Astrocyte (in vitro differentiated cells and primary cell): Measurements from ENCODE around the gene HAGHL. TPM values are rescaled to one million over a fixed set of nuclear protein-coding genes. Genes with fewer than 3 reads are reported as not detected.
"Not testable (repeated sequence)": the region's sequence is repeated elsewhere in the genome, so short reads cannot be mapped to it uniquely, and the experiment has no call there.

Experiments used
- DNase-seq: peaks from one replicate; pipeline ENCODE4 v3.0.0-alpha.2; 2010; ENCODE audit warnings: low read depth
- FAIRE-seq: peaks from 2 replicates; lab custom pipeline; 2011; peaks lifted over from hg19 to GRCh38; lab: Jason Lieb, UNC
- H2AFZ ChIP-seq: 2 replicates; pipeline ENCODE4 v1.6.0; 2012; ENCODE audit warnings: low read depth, low read length, inconsistent platforms
- H3K27ac ChIP-seq: 2 replicates; pipeline ENCODE4 v1.5.1; 2011; ENCODE audit warnings: low read depth, low read length, inconsistent platforms
- H3K27me3 ChIP-seq: 2 replicates; pipeline ENCODE4 v1.6.0; 2011; ENCODE audit warnings: low read length, inconsistent platforms; ENCODE audit not compliant: insufficient read depth
- H3K36me3 ChIP-seq: 2 replicates; pipeline ENCODE4 v1.5.1; 2011; ENCODE audit warnings: low read length, inconsistent platforms; ENCODE audit not compliant: insufficient read depth
- H3K4me1 ChIP-seq: 2 replicates; pipeline ENCODE4 v1.5.1; 2011; ENCODE audit warnings: low read length, inconsistent platforms; ENCODE audit not compliant: insufficient read depth
- H3K4me2 ChIP-seq: 2 replicates; pipeline ENCODE4 v1.6.0; 2012; ENCODE audit warnings: low read length, inconsistent platforms
- H3K4me3 ChIP-seq: 2 replicates; pipeline ENCODE4 v1.5.1; 2011; ENCODE audit warnings: low read depth, mild to moderate bottlenecking, low read length, inconsistent platforms; ENCODE audit not compliant: insufficient read depth
- H3K79me2 ChIP-seq: 2 replicates; pipeline ENCODE4 v1.6.0; 2012; ENCODE audit warnings: mild to moderate bottlenecking, low read length, inconsistent platforms; ENCODE audit not compliant: insufficient read depth
- H3K9ac ChIP-seq: 2 replicates; pipeline ENCODE4 v1.6.0; 2012; ENCODE audit warnings: mild to moderate bottlenecking, low read length, inconsistent platforms
- H3K9me3 ChIP-seq: 2 replicates; pipeline ENCODE4 v1.5.1; 2012; ENCODE audit warnings: low read depth, mild to moderate bottlenecking, low read length, inconsistent platforms; ENCODE audit not compliant: insufficient read depth
- H4K20me1 ChIP-seq: 2 replicates; pipeline ENCODE4 v1.6.0; 2012; ENCODE audit warnings: low read length, inconsistent platforms; ENCODE audit not compliant: insufficient read depth
- H3K27ac Mint-ChIP-seq: one replicate; pipeline ENCODE4 v1.8.0; 2021; ENCODE audit warnings: mild to moderate bottlenecking, mixed read lengths; ENCODE audit not compliant: unreplicated experiment
- H3K27me3 Mint-ChIP-seq: one replicate; pipeline ENCODE4 v1.8.0; 2021; ENCODE audit warnings: low read depth, mixed read lengths; ENCODE audit not compliant: unreplicated experiment
- H3K36me3 Mint-ChIP-seq: one replicate; pipeline ENCODE4 v1.8.0; 2021; ENCODE audit warnings: low read depth, mixed read lengths; ENCODE audit not compliant: unreplicated experiment
- H3K4me1 Mint-ChIP-seq: one replicate; pipeline ENCODE4 v1.8.0; 2021; ENCODE audit warnings: low read depth, mixed read lengths; ENCODE audit not compliant: unreplicated experiment
- H3K4me3 Mint-ChIP-seq: one replicate; pipeline ENCODE4 v1.8.0; 2021; ENCODE audit warnings: mild to moderate bottlenecking, moderate library complexity, mixed read lengths; ENCODE audit not compliant: unreplicated experiment
- H3K9me3 Mint-ChIP-seq: one replicate; pipeline ENCODE4 v1.8.0; 2021; ENCODE audit warnings: mild to moderate bottlenecking, mixed read lengths; ENCODE audit not compliant: unreplicated experiment
- EZH2 ChIP-seq: IDR thresholded peaks from 2 replicates; pipeline ENCODE4 v1.6.1; 2012; ENCODE audit warnings: mild to moderate bottlenecking, low read length, inconsistent platforms; ENCODE audit not compliant: insufficient read depth
- total RNA-seq: library from RNA; stranded (reverse); gene quantifications from 2 replicates; pipeline ENCODE4 v1.2.1, GENCODE V29; 2021
- TF ChIP-seq, protein P1 (sequence below): IDR thresholded peaks from 2 replicates; pipeline ENCODE4 v1.5.1; 2011; ENCODE audit warnings: low read depth, mild to moderate bottlenecking, inconsistent platforms, low read length, moderate library complexity; ENCODE audit not compliant: insufficient read depth

Gene HAGHL
- total RNA-seq, 1 donor from 2014 or later: 15.5 TPM

DNA sequence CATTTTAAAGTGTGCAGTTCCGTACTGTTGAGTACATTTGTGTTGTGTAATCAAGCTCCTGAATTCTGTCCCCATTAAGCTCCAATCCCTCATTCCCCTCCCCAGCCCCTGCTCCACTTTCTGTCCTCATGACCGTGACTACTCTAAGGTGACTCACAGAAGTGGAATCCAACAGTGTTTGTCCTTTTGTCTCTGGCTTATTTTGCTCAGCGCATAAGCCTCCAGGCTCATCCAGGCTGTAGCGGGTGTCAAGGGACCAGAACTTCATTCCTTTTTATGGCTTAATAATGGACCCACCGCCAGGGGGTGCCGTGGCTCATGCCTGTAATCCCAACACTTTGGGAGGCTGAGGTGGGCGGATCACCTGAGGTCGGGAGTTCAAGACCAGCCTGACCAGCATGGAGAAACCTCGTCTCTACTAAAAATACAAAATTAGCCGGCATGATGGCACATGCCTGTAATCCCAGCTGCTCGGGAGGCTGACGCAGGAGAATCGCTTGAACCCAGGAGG, 14.1 kb upstream of the HAGHL start:
- Histone ChIP-seq H4K20me1 (peaks cover 24% of the 10 kb centered on the region), H3K4me1 (peaks cover 36% of the 10 kb centered on the region), H3K27ac (peak overlapping the region; percentile 59)
- TF ChIP-seq, protein P1, sequence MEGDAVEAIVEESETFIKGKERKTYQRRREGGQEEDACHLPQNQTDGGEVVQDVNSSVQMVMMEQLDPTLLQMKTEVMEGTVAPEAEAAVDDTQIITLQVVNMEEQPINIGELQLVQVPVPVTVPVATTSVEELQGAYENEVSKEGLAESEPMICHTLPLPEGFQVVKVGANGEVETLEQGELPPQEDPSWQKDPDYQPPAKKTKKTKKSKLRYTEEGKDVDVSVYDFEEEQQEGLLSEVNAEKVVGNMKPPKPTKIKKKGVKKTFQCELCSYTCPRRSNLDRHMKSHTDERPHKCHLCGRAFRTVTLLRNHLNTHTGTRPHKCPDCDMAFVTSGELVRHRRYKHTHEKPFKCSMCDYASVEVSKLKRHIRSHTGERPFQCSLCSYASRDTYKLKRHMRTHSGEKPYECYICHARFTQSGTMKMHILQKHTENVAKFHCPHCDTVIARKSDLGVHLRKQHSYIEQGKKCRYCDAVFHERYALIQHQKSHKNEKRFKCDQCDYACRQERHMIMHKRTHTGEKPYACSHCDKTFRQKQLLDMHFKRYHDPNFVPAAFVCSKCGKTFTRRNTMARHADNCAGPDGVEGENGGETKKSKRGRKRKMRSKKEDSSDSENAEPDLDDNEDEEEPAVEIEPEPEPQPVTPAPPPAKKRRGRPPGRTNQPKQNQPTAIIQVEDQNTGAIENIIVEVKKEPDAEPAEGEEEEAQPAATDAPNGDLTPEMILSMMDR: peak; percentile 48
- Mint-ChIP-seq H3K27me3 (peaks cover 10% of the 10 kb centered on the region), H3K4me3 (peak overlapping the region; percentile 74), H3K27ac (peak overlapping the region; percentile 56)
- H3K4me3 ChIP-seq, H3K27me3 ChIP-seq, H2AFZ ChIP-seq, H3K9ac ChIP-seq, H3K9me3 ChIP-seq, H3K36me3 ChIP-seq, H3K9me3 Mint-ChIP-seq, H3K79me2 ChIP-seq, H3K4me2 ChIP-seq, H3K4me1 Mint-ChIP-seq, H3K36me3 Mint-ChIP-seq: not testable (repeated sequence)
- peak; percentile 90 for FAIRE-seq
- peak; percentile 85 for DNase-seq

DNA sequence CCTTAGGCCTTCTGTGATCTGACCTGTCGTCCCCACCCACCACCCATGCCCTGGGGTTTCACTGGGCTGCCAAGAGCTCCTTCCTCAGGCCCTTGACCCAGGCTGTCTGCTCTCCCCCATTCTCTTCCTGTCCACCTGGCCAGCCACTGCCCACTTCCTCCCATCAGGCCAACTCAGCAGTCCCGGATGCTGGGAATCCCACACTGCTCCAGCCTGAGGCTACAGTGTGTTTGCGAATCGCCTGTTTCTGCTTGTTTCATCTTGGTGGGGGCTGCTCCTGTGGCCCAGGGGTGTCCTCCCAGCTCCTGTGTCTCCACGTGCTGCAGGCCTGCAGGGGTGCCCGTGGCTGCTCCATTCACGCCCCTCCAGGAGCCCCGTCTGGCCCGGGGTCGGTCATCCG, 12.8 kb upstream of the HAGHL start:
- Histone ChIP-seq H2AFZ (no peak overlapping the region), H3K9me3 (no peaks in the 10 kb centered on the region), H3K79me2 (peaks cover 7% of the 10 kb centered on the region), H4K20me1 (peaks cover 34% of the 10 kb centered on the region), H3K4me2 (no peak overlapping the region), H3K27ac (no peak overlapping the region), H3K9ac (no peak overlapping the region), H3K27me3 (no peaks in the 10 kb centered on the region), H3K4me3 (no peak overlapping the region), H3K4me1 (peaks cover 36% of the 10 kb centered on the region), H3K36me3 (no peaks in the 10 kb centered on the region)
- Mint-ChIP-seq H3K4me3 (peak overlapping the region; percentile 60), H3K4me1 (peaks cover 8% of the 10 kb centered on the region), H3K36me3 (no peaks in the 10 kb centered on the region), H3K27ac (peak overlapping the region; percentile 58), H3K27me3 (no peaks in the 10 kb centered on the region), H3K9me3 (no peaks in the 10 kb centered on the region)
- FAIRE-seq (no peak), DNase-seq (no peak)
- TF ChIP-seq EZH2: no peak
- TF ChIP-seq, protein P1: no peak
